Limb (tissue), 2 donors: ENCODE data around the gene TCEA3.
A peak's percentile ranks its signal among the peaks of the same experiment; 100 is the strongest.

ENCODE experiments used
- DNase-seq, 2 donors: peaks; one replicate each; pipeline ENCODE4 v3.0.0-alpha.2; 2016; ENCODE audit errors: extremely low spot score in 2 of 2

Gene TCEA3

GRCh38 chr1:23424293-23425192, at the start of gene TCEA3:
Gene TCEA3, minus strand, starts transcription at chr1:23424748. Its CDS starts 115 bp downstream, at chr1:23424633.
- peak in 1 of 2 donors; percentile 76 for DNase-seq

GRCh38 chr1:23473037-23473800, 48.7 kb upstream of the TCEA3 start:
- no peak for DNase-seq

GRCh38 chr1:23472351-23473036, 47.9 kb upstream of the TCEA3 start:
- no peak for DNase-seq

GRCh38 chr1:23471473-23472075, 47.0 kb upstream of the TCEA3 start:
- DNase-seq, result no peak

- peak; percentile 43 to 45 for DNase-seq
Measured at GRCh38 chr1:23470282-23471070, 45.9 kb upstream of the TCEA3 start.

- DNase-seq, result no peak
Measured at GRCh38 chr1:23469372-23469982, 44.9 kb upstream of the TCEA3 start.

GRCh38 chr1:23466423-23466989, 42.0 kb upstream of the TCEA3 start:
- DNase-seq, result no peak

GRCh38 chr1:23463286-23463685, 38.7 kb upstream of the TCEA3 start:
- no peak for DNase-seq

- DNase-seq, result no peak
Measured at GRCh38 chr1:23462766-23463165, 38.2 kb upstream of the TCEA3 start.

GRCh38 chr1:23461050-23461449, 36.5 kb upstream of the TCEA3 start:
- DNase-seq, result no peak

GRCh38 chr1:23460519-23460918, 36.0 kb upstream of the TCEA3 start:
- DNase-seq, result no peak

- no peak for DNase-seq
Measured at GRCh38 chr1:23459338-23459757, 34.8 kb upstream of the TCEA3 start.

GRCh38 chr1:23456226-23456625, 31.7 kb upstream of the TCEA3 start:
- no peak for DNase-seq

GRCh38 chr1:23453455-23454000, 29.0 kb upstream of the TCEA3 start:
- DNase-seq, result no peak

GRCh38 chr1:23452011-23452411, 27.5 kb upstream of the TCEA3 start:
- DNase-seq, result no peak

- no peak for DNase-seq
Measured at GRCh38 chr1:23451441-23451840, 26.9 kb upstream of the TCEA3 start.

- DNase-seq, result no peak
Measured at GRCh38 chr1:23450894-23451293, 26.3 kb upstream of the TCEA3 start.

- DNase-seq, result peak in 1 of 2 donors; percentile 35
Measured at GRCh38 chr1:23449958-23450357, 25.4 kb upstream of the TCEA3 start.

- DNase-seq, result no peak
Measured at GRCh38 chr1:23449306-23449705, 24.8 kb upstream of the TCEA3 start.

- DNase-seq, result no peak
Measured at GRCh38 chr1:23448846-23449245, 24.3 kb upstream of the TCEA3 start.
